Uterus (tissue), 4 donors: ENCODE measurements around the gene RNF6. TPM values are rescaled to one million over a fixed set of nuclear protein-coding genes. Genes with fewer than 3 reads are reported as not detected.

Source experiments
- DNase-seq, 2 donors: peaks; one replicate each; pipeline ENCODE4 v3.0.0-alpha.2; 2019 to 2020
- H3K27ac ChIP-seq, 2 donors: fragments of 200-600 bp; sonication (generic); 1 replicate in 1 of 2; 2 replicates in 1 of 2; pipeline ENCODE4 v1.5.1; 2016 to 2018
- H3K27me3 ChIP-seq, 2 donors: fragments of 200-600 bp; sonication (generic); one replicate each; pipeline ENCODE4 v1.5.1; 2018 to 2019; ENCODE audit warnings: control low read depth in 1 of 2
- H3K36me3 ChIP-seq, 2 donors: fragments of 200-600 bp; sonication (generic); one replicate each; pipeline ENCODE4 v1.5.1; 2019; ENCODE audit warnings: control low read depth in 1 of 2
- H3K4me1 ChIP-seq, 2 donors: fragments of 200-600 bp; sonication (generic); one replicate each; pipeline ENCODE4 v1.5.1; 2018 to 2019; ENCODE audit warnings: control low read depth in 1 of 2
- H3K4me3 ChIP-seq, 2 donors: fragments of 200-600 bp; sonication (generic); 1 replicate in 1 of 2; 2 replicates in 1 of 2; pipeline ENCODE4 v1.5.1; 2018 to 2019; ENCODE audit warnings: mild to moderate bottlenecking in 1 of 2
- H3K9me3 ChIP-seq, 2 donors: fragments of 200-600 bp; sonication (generic); one replicate each; pipeline ENCODE4 v1.5.1; 2019; ENCODE audit warnings: control low read depth in 1 of 2
- POLR2A ChIP-seq, 2 donors: fragments of 450-650 bp; IDR thresholded peaks; one replicate each; pipeline ENCODE4 v1.6.1; 2016; ENCODE audit warnings: antibody characterized with exemption in 2 of 2, mild to moderate bottlenecking in 1 of 2, moderate library complexity in 1 of 2
- intact Hi-C: fragments of 100-400 bp; cut with DNase I; formaldehyde crosslinking; loops from one replicate; pipeline ENCODE4 v1.15.1; 2023; ENCODE audit warnings: low total_unique reads
- total RNA-seq, 4 donors: library from RNA; depleted of rRNA in 3 of 4; stranded (reverse); fragments of >200 nt in 3 of 4; gene quantifications; one replicate each; pipeline versions ENCODE4 v1.1.0 to v1.2.4, GENCODE V29; 2014 to 2023
- TF ChIP-seq, protein P1 (sequence below), 4 experiments: fragments of 200-600 bp in 2 of 4; fragments of 450-650 bp in 2 of 4; sonication (generic) in 2 of 4; IDR thresholded peaks; one replicate each; pipeline ENCODE4 v1.5.1; 2016 to 2019; ENCODE audit warnings: antibody characterized with exemption in 4 of 4, mild to moderate bottlenecking in 2 of 4, moderate library complexity in 1 of 4
- donor health status: DM: yes; HTN: yes; CAD: no.

The RNF6 gene
- total RNA-seq = 10 to 100 TPM; 12.0 to 32.4 (median 20.0) TPM

DNA sequence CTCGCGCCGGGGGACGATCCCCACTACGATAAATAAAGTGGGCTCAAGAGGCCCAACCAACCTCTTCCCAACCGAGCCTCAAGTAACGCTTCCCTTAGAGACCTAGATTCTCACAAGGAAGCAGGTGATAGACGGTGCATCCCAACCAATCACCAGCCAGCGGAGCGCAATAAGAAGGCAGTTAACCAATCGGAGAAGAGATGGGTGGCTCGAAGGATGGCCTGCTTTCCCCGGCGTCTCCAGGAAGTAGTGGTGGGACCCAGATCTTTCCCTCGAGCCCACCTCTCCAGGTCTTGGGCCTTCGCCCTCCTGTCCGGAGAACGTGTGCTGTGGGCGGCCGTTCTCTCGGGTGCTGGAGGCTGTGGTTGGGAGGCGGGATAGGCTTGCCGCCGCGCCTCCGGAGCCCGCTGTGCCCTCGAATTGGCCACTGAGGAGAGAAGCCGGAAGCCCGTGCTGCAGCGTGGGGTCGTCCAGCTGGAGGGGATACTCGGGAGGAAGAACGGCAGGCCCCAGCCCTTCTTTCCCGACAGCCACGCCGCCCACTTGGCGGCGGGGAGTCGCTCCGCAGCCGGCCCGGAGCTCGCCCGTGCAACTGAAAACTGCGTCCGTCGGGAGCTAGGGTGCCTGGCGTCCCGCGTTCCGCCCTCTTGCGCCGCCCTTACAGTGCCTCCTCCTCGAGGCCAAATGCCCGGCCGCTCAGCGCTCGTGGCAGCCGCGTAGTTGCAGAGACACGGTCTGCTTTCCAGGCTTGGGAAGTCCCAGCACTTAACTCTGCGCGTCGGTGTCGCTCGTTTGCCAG, at the start of gene RNF6:
Gene RNF6, minus strand, starts transcription at position 594 of the 799 bp plus-strand sequence. CDS start 2,665 bp downstream, outside the sequence.
- no peaks in the 10 kb centered on the region for H3K9me3 ChIP-seq
- H3K27ac ChIP-seq = peak within 1 kb of the TSS; percentile 91 to 96
- peak; percentile 11 to 43 for TF ChIP-seq POLR2A (IDR thresholded peaks at IDR 0.05)
- TF ChIP-seq, protein P1, sequence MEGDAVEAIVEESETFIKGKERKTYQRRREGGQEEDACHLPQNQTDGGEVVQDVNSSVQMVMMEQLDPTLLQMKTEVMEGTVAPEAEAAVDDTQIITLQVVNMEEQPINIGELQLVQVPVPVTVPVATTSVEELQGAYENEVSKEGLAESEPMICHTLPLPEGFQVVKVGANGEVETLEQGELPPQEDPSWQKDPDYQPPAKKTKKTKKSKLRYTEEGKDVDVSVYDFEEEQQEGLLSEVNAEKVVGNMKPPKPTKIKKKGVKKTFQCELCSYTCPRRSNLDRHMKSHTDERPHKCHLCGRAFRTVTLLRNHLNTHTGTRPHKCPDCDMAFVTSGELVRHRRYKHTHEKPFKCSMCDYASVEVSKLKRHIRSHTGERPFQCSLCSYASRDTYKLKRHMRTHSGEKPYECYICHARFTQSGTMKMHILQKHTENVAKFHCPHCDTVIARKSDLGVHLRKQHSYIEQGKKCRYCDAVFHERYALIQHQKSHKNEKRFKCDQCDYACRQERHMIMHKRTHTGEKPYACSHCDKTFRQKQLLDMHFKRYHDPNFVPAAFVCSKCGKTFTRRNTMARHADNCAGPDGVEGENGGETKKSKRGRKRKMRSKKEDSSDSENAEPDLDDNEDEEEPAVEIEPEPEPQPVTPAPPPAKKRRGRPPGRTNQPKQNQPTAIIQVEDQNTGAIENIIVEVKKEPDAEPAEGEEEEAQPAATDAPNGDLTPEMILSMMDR (IDR thresholded peaks at IDR 0.05) = peak in 1 of 4 experiments; percentile 21
- DNase-seq = peak; percentile 92 to 98
- peak within 1 kb of the TSS; percentile 84 to 98 for H3K4me3 ChIP-seq
- intact Hi-C loops = no loop called here
- H3K27me3 ChIP-seq = no peaks in the 10 kb centered on the region
- peaks cover 0 to 10% of the 10 kb centered on the region in 2 donors for H3K4me1 ChIP-seq
- no peaks in the 10 kb centered on the region for H3K36me3 ChIP-seq

DNA sequence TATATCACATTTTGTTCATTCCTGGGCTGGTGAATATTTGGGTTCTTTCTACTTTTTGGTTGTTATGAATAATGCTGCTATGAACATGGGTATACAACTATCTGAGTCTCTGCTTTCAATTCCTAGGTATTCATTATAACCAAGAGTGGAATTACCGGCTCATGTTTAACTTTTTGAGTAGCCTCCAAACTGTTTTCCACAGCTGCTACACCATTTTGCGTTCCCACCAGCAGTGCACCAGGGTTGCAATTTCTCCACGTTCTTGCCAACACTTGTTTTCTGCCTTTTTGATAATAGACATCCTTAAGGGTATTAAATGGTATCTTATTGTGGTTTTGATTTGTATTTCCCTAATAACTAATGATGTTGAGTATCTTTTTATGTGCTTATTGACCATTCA, 48.6 kb upstream of the RNF6 start:
- H3K4me1 ChIP-seq = no peaks in the 10 kb centered on the region
- no peaks in the 10 kb centered on the region for H3K36me3 ChIP-seq
- no peaks in the 10 kb centered on the region for H3K27me3 ChIP-seq
- no peak for DNase-seq
- TF ChIP-seq, protein P1 (IDR thresholded peaks at IDR 0.05) = no peak
- TF ChIP-seq POLR2A (IDR thresholded peaks at IDR 0.05) = no peak
- H3K9me3 ChIP-seq = no peaks in the 10 kb centered on the region
- H3K27ac ChIP-seq = no peak overlapping the region
- intact Hi-C loops = no loop called here
- no peak overlapping the region for H3K4me3 ChIP-seq

DNA sequence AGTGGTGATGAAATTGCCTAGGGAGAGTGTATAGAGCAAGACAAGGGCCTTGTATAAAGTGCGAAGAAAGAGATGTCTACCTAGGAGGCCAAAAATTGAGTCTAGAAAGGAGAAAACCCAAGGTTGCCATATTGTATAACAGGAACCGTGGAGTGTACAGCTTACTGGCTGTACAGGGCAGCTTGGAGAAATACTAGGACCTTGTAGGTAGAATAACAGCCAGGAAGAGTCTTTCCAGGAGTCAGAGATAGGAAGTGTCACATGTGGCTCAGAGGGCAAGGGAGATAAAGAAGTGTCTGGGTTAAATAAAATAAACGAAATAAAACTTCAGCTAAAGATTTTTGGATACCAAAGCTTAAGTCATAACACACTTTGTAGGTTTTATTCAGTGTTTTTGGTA, 44.2 kb upstream of the RNF6 start:
- DNase-seq = no peak
- H3K9me3 ChIP-seq = no peaks in the 10 kb centered on the region
- H3K4me1 ChIP-seq = no peaks in the 10 kb centered on the region
- no peak for TF ChIP-seq POLR2A (IDR thresholded peaks at IDR 0.05)
- TF ChIP-seq, protein P1 (IDR thresholded peaks at IDR 0.05) = no peak
- H3K4me3 ChIP-seq = no peak overlapping the region
- H3K27ac ChIP-seq = no peak overlapping the region
- intact Hi-C loops = no loop called here
- H3K36me3 ChIP-seq = no peaks in the 10 kb centered on the region
- no peaks in the 10 kb centered on the region for H3K27me3 ChIP-seq

DNA sequence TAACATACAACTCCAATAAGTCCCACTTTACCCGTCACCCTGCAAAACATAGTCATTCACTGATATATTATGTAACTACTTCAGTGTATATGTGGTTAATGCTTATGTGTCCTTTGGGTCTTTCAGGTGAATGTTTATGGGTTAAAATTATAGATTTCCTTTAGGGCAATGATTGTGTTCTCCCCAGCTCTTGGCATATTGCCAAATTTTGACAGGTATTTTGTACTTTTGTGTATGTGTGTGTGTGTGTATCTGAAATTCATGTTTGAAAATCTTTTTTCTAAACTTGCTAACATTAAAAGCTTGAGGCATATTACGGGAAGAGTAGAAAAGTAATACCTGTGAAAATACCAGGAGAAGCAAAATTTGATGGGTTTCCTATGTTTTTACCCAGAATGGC, 40.0 kb upstream of the RNF6 start:
- Histone ChIP-seq H3K27ac (no peak overlapping the region), H3K9me3 (no peaks in the 10 kb centered on the region), H3K4me1 (no peaks in the 10 kb centered on the region), H3K27me3 (no peaks in the 10 kb centered on the region), H3K4me3 (no peak overlapping the region), H3K36me3 (no peaks in the 10 kb centered on the region)
- no peak for DNase-seq
- TF ChIP-seq, protein P1 (IDR thresholded peaks at IDR 0.05) = no peak
- no peak for TF ChIP-seq POLR2A (IDR thresholded peaks at IDR 0.05)
- intact Hi-C loops = no loop called here

DNA sequence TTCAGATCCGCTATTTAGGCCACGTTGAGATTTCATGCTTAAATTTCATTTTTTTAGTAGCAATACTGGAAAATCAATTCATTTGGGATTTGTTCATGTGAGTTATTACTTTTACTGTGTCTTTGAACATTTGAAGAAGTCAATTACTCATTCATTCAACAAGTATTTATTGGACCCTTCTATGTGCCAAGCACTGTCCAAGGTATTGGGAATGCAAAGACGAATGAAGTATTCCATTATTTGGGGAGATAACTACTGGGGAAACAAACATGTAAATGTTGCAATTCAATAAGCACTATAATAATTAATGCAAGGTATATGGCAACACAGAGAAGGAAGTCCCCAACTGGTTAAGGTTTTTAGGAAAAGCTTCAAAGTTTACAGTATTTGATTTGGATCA, 37.5 kb upstream of the RNF6 start:
- TF ChIP-seq, protein P1 (IDR thresholded peaks at IDR 0.05) = no peak
- no peak for TF ChIP-seq POLR2A (IDR thresholded peaks at IDR 0.05)

More for the DNA sequence above, 37.5 kb upstream of the RNF6 start:
- intact Hi-C loops = no loop called here
- Histone ChIP-seq H3K27me3 (no peaks in the 10 kb centered on the region), H3K36me3 (no peaks in the 10 kb centered on the region), H3K4me3 (no peak overlapping the region), H3K9me3 (no peaks in the 10 kb centered on the region), H3K4me1 (no peaks in the 10 kb centered on the region), H3K27ac (no peak overlapping the region)
- no peak for DNase-seq
